ENCODE measurements around the gene AKAP6. TPM values are rescaled to one million over a fixed set of nuclear protein-coding genes. Genes with fewer than 3 reads are reported as not detected.

Gene AKAP6
- total RNA-seq, 1 donor from 2014 or later: 0.53 TPM

DNA sequence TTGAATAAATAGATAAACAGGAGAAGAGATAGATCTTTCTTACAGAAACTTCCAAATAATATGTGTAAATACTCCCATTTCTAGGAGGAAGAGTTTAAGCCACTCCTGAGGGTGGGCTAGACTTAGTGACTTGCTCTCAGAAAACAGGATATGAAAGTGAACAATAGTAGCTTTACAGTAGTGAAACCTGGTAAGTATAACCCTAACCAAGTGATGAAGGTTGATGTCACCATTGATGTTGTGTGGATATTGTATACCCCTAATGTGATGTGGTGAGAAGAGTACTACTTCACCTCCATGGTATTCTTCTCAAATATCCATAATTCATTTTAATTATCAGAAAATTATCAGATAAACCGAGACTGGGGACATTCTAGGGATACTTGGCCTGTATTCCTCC, 20.9 kb downstream of the AKAP6 start:
- CTCF ChIA-PET: no interaction called here
- intact Hi-C loops (cut with micrococcal nuclease): no loop called here
- DNase-seq (no peak), ATAC-seq (ENCODE audit: low read depth) (peak; percentile 37)
- Mint-ChIP-seq H3K36me3 (ENCODE audit: low read depth) (no peaks in the 10 kb centered on the region), H3K4me3 (no peak overlapping the region), H3K9me3 (peaks cover 2% of the 10 kb centered on the region), H3K4me1 (no peaks in the 10 kb centered on the region), H3K27ac (no peak overlapping the region), H3K27me3 (no peaks in the 10 kb centered on the region)
- POLR2A ChIA-PET: no interaction called here
- TF ChIP-seq, protein P1, sequence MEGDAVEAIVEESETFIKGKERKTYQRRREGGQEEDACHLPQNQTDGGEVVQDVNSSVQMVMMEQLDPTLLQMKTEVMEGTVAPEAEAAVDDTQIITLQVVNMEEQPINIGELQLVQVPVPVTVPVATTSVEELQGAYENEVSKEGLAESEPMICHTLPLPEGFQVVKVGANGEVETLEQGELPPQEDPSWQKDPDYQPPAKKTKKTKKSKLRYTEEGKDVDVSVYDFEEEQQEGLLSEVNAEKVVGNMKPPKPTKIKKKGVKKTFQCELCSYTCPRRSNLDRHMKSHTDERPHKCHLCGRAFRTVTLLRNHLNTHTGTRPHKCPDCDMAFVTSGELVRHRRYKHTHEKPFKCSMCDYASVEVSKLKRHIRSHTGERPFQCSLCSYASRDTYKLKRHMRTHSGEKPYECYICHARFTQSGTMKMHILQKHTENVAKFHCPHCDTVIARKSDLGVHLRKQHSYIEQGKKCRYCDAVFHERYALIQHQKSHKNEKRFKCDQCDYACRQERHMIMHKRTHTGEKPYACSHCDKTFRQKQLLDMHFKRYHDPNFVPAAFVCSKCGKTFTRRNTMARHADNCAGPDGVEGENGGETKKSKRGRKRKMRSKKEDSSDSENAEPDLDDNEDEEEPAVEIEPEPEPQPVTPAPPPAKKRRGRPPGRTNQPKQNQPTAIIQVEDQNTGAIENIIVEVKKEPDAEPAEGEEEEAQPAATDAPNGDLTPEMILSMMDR (IDR thresholded peaks at IDR 0.05): no peak

DNA sequence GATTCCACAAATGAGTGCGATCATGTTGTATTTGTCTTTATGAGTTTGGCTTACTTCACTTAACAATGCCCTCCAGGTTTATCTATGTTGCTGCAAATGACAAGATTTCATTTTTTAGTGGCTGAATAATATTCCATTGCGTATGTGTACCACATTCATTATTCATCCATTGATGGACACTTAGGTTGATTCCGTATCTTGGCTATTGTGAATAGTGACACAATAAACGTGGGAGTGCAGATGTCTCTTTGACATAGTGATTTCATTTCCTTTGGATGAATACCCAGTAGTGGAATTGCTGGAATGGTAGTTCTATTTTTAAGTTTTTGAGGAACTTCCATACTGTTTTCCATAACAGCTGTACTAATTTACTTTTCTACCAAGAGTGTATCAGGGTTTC, 23.5 kb downstream of the AKAP6 start:
- DNase-seq: no peak
- Mint-ChIP-seq H3K9me3 (peaks cover 2% of the 10 kb centered on the region), H3K4me3 (no peak overlapping the region), H3K27me3 (no peaks in the 10 kb centered on the region), H3K36me3 (ENCODE audit: low read depth) (no peaks in the 10 kb centered on the region), H3K4me1 (no peaks in the 10 kb centered on the region), H3K27ac (no peak overlapping the region)
- POLR2A ChIA-PET: no interaction called here
- intact Hi-C loops (cut with micrococcal nuclease): no loop called here
- TF ChIP-seq, protein P1 (IDR thresholded peaks at IDR 0.05): no peak
- no peak for ATAC-seq (ENCODE audit: low read depth)
- CTCF ChIA-PET: no interaction called here

DNA sequence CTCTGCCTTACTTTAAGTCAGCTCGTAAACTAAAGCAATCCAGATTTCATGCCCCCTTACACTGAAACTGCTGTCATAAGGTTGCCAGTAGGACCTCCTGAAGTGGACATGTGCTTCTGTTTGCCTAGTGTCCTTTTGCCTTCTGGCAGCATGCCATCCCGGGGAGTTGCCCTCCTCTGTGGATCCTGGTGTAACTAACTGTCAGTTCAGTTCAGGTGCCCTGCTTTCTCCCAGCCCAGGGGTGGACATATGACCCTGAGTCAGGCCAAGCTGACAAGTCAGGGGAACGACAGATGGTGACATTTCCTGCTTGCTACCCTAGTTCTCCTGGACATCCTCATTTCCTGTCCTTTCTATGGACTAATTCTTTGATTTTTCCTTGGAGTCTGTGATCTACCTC, 25.6 kb downstream of the AKAP6 start:
- ATAC-seq (ENCODE audit: low read depth) (no peak), DNase-seq (no peak)
- peaks cover 2% of the 10 kb centered on the region for H3K9me3 Mint-ChIP-seq
- ChIA-PET POLR2A (no interaction called here), CTCF (no interaction called here)
- H3K36me3 Mint-ChIP-seq (ENCODE audit: low read depth): no peaks in the 10 kb centered on the region
- intact Hi-C loops (cut with micrococcal nuclease): no loop called here
- no peaks in the 10 kb centered on the region for H3K4me1 Mint-ChIP-seq
- no peak overlapping the region for H3K27ac Mint-ChIP-seq
- peaks cover 3% of the 10 kb centered on the region for H3K27me3 Mint-ChIP-seq
- TF ChIP-seq, protein P1 (IDR thresholded peaks at IDR 0.05): no peak
- H3K4me3 Mint-ChIP-seq: no peak overlapping the region

DNA sequence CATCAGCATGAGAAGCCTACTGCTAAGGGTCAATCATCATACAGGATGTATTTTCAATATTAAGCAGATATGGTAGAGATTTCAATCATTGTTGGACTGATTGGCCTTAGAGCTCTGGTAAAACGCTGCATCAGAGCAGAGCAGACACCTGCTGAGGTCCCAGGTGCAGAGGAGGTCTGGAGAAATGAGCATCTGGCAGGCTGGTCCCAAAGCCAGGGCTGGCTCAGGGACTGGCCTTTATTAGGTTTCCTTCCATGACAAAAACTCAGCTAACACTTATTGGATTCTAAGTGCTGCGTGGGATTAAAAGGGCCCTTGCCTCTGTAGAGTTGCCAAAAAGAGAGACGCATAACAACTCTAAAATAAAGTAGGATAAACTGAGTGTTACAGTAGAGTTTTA, 29.7 kb downstream of the AKAP6 start:
- ChIA-PET CTCF (no interaction called here), POLR2A (no interaction called here)
- Mint-ChIP-seq H3K27me3 (peaks cover 3% of the 10 kb centered on the region), H3K36me3 (ENCODE audit: low read depth) (no peaks in the 10 kb centered on the region), H3K4me3 (no peak overlapping the region), H3K4me1 (no peaks in the 10 kb centered on the region), H3K9me3 (peaks cover 2% of the 10 kb centered on the region), H3K27ac (no peak overlapping the region)
- TF ChIP-seq, protein P1 (IDR thresholded peaks at IDR 0.05): no peak
- intact Hi-C loops (cut with micrococcal nuclease): no loop called here
- ATAC-seq (ENCODE audit: low read depth) (no peak), DNase-seq (no peak)

DNA sequence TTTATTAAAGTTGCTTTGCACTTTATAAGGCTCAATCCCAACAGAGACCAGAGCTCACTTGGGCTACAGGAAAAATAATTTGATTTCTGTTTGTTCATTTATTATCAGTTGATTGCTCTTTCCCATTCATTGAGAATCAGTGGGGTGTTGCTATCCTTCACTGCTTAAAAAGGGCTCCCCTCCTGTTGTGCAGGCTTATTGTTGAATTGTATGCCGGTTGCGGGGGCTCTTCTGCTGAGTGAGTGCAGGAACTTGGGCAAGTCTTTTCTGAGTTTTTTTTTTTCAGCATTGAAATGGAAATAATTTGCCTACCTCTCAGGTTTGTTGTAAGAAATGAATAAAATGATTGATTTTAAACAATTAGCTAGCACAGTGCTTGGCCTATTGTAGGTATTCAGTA, 32.6 kb downstream of the AKAP6 start:
- no peak for DNase-seq
- intact Hi-C loops (cut with micrococcal nuclease): no loop called here
- ChIA-PET CTCF (no interaction called here), POLR2A (no interaction called here)
- no peaks in the 10 kb centered on the region for H3K9me3 Mint-ChIP-seq
- H3K4me1 Mint-ChIP-seq: no peaks in the 10 kb centered on the region
- no peak overlapping the region for H3K4me3 Mint-ChIP-seq
- H3K36me3 Mint-ChIP-seq (ENCODE audit: low read depth): no peaks in the 10 kb centered on the region
- no peak for ATAC-seq (ENCODE audit: low read depth)
- TF ChIP-seq, protein P1 (IDR thresholded peaks at IDR 0.05): no peak
- H3K27ac Mint-ChIP-seq: no peak overlapping the region
- H3K27me3 Mint-ChIP-seq: peaks cover 3% of the 10 kb centered on the region
